CD4-positive, alpha-beta T cell treated with Interferon alpha-2 for 1 hour (primary cell): ENCODE measurements around the gene C20orf204.
A peak's percentile ranks its signal among the peaks of the same experiment; 100 is the strongest.

Experiments
- DNase-seq, 2 donors: peaks; one replicate each; pipeline ENCODE4 v3.0.0-alpha.2; 2020 to 2022

C20orf204 gene

GRCh38 chr20:64072498-64073063 lies 36.6 kb downstream of the C20orf204 start:
- no peak for DNase-seq

GRCh38 chr20:64073476-64074183 lies 37.6 kb downstream of the C20orf204 start:
- no peak for DNase-seq

DNA sequence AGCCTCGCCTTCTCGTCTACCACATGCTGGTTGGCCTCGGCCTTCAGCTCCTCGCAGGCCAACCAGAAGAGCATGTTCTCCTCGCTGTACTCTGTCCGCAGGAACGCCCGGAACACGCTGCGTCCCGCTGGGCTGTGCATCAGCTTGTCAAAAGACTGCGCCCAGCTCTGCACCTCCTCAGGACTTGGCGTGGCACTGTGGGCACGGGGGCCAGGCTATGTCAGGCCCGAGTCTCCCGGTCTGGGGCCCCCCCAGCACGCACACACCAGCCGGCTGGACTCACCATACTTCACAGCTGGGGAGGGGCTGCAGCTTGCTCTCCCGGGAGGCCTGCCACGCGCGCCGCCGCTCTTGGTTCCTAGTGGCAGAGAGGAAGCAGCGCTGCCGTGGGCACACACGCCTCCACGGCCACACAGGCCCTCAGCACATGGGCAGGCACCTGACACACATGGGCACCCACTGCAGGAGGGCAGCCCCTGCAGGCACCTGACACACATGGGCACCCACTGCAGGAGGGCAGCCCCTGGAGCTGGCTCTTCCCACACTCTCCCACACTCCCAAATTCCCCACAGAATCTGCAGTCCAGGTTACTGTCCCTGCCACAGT lies 38.3 kb downstream of the C20orf204 start:
- DNase-seq = no peak

DNA sequence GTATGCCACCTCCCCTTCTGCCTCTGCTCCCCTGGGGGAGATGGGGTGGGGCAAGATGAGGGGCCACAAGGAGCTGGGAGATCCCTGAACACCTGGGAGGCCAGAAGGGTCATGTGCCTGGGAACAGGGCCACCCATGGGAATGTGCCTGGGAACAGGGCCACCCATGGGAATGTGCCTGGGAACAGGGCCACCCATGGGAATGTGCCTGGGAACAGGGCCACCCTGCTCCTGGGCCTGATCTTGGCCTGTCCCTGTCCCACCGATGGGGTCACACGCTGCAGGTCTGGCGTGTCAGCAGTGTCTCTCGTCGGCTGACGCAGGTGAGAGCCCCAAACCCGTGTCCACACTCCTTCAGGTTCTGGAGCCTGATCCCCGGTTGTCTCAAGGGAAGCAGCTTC lies 39.0 kb downstream of the C20orf204 start:
- DNase-seq = no peak

GRCh38 chr20:64075556-64075955 lies 39.6 kb downstream of the C20orf204 start:
- DNase-seq = no peak

GRCh38 chr20:64076061-64076997 lies 40.3 kb downstream of the C20orf204 start:
- no peak for DNase-seq

DNA sequence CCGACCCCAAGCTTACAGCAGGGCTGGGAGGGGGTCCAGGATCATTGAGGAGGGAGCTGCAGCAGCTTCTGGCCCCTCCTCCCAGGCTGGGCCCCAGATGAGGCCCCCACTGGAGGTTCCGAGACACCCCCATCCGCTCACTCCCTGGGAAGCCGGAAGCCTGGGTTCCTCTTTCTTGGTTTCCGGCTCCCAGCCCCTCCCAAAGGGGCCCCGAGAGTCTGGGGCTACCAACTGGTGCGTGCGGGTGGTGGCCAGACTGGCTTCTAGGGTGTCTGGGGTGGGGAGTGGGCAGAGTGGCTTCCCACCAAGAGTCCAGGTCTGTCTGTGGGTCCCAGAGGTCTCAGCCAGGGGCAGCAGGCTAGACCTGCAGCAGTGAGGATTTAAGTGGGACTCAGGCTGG lies 41.1 kb downstream of the C20orf204 start:
- DNase-seq = peak; percentile 44

GRCh38 chr20:64077541-64077875 lies 41.5 kb downstream of the C20orf204 start:
- no peak for DNase-seq

DNA sequence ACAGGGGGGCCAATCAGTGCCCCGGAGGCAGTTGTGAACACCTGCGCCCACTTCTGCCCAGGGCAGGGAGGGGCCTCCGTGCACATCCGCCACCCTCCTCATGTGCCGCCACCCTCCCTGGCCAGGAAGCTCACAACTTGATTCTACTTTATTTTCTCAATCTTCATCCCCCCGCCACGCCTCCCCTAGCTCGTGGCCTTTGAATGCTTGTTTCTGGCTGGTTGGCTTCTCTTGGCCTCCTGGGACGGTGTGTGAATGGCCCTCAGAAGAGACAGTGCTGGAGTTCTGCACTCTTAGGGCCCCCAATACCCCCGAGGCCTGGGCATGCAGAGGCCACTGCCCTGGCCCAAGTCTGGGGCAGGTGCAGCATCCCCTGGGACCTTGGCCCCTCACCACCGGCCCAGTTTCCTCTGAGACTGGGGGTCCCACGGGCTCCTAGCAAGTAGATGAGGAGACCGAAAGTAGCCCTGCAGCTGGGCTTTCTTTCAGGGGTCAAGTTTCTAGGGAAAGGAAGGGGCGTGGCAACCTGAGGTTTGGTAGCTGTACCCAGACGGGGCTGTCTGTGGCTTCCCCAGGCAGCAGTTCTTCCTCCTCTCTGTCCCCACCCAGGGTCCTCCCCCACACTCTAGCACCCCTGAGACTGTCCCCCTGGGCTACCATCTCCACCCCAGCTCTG lies 42.0 kb downstream of the C20orf204 start:
- peak; percentile 63 to 67 for DNase-seq

GRCh38 chr20:64078934-64079272 lies 42.9 kb downstream of the C20orf204 start:
- DNase-seq = no peak

DNA sequence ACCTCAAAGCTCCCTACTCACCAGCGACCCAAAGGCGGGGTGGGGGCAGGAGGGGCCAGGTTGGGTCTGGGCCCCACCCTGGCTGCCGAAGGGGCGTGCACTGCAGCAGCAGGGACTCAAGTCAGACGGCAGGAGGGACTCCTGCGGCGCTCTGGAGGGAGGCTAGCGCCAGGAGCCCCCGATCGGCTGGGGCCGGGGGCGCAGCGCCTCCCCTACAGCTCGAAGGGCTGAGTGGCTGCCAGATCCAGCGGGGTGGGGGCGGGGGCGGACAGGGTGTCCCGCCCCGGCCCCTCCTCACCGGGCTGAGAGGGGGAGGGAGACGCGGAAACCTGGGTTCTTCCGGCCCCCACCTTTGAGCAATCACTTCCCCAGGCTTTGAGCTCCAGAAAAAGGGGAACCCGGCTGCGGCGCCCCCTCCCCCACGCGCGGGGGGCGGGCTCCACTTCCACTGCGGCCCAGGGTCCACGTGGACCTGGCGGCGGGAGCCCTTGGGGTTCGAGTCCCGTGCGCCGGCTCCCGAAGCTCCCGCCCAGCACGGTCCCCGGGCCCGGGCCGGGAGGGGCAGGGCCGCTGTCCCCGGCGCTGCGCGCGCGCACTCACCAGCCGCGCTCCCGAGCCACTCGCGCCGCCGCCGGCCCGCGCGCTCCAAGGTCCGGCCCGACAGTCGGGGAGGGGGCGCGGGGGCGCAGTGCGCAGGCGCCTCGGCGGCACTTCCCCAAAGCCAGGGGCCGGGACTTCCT lies 43.5 kb downstream of the C20orf204 start, which contains the start of gene RGS19:
TSS of gene RGS19 (minus strand) at position 246 of the 740 bp plus-strand sequence. CDS start 2,632 bp downstream, outside the sequence.
- DNase-seq = peak; percentile 78 to 86

DNA sequence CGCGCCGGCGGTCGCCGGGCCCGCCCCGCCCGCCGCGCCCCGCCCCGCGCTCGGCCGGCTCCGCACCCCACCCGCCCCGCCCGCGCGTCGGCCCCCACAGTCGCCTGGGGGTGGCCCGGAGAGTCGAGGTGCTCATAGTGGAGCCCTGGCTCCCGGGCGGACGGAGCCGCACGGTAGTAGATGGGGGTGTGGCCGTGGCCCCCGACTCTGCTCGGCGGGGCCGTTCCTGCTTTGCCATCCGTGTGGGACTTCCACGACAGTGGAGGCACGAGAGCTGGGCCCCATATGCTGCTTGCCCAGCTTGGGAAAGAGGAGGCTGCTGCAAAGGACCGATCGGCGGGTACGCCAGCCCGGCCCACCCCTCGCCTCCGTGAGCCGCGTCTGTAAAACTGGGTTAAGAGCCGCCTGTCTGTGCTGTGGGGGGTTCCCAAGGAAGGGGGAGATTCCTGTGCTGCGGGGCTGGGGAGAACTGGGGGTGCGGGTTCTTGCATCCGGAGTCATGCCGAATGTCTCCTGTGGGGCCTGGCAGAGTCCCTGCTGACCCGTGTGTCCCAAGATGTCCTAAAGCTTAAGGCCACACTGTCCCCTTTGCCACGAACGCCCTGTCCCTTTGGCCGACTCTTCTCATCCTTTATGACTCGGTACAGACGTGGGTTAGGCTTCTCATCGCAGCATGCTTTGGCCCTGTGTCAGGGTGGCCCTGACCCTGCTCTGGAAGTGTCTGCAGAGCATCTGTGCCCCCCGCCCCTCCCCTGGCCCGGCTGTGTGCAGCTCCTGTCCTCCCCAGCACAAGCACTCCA lies 44.2 kb downstream of the C20orf204 start, which contains the start of gene OPRL1:
TSS of gene OPRL1 (plus strand) at position 70 of the 800 bp plus-strand sequence. CDS start 12,639 bp downstream, outside the sequence.
- DNase-seq = peak; percentile 31 to 52

DNA sequence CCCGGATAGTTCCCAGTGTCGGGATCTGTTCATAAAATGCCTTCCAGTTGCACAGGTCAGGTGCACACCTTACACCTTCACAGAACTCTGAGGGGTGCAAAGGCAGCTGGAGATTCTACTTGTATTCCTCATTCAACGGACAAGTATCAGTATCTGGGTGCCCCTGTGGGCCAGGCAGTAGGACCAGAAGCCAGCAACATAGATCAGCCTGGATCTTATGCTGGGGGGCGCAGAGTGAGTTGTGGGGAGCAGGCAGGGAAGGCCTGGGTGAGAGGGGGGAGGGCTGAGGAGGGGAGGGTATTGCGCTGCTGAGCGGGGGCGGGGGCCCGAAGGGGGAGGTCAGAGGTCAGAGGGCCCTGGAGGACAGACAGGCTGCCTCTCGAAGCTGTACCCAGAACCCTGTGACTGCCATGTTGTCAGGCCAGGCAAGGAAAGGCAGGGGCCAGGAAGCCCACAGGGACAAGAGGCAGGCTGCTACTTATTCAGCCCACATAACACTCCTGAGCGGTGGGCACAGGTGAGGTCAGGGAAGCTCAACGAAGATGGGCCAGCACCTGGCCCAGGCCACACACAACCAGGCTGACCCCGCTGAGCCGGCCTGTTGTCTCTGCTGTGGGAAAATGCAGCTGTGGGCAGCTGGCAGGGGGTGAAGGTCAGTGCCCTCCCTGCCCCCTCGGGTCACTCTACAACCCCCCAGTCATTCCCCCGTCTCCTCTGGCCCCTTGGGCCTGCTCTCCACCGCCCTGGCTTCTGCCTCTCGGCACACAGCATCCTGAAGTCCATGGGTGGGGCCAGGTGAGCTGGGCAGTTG lies 45.0 kb downstream of the C20orf204 start:
- DNase-seq = no peak

DNA sequence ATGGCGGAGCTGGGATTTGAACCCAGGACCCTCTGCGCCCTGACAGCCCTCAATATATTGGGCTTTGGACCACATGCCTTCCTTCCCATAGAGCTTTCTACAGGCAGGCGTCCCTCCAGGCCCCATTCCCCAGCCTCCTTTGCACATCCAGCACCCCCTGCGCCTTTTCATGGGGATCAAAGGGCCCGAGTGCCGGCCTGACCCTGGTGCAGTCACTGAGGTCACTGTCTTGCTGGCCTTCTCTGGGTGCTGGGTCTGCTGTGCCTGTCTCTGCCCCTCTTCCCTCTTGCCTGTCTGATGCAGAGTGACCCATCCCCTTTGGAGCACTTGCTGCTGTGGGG lies 45.6 kb downstream of the C20orf204 start:
- DNase-seq = no peak

- DNase-seq = no peak
Measured at GRCh38 chr20:64082126-64082731, 46.2 kb downstream of the C20orf204 start.

- no peak for DNase-seq
Measured at GRCh38 chr20:64082820-64083377, 46.9 kb downstream of the C20orf204 start.

DNA sequence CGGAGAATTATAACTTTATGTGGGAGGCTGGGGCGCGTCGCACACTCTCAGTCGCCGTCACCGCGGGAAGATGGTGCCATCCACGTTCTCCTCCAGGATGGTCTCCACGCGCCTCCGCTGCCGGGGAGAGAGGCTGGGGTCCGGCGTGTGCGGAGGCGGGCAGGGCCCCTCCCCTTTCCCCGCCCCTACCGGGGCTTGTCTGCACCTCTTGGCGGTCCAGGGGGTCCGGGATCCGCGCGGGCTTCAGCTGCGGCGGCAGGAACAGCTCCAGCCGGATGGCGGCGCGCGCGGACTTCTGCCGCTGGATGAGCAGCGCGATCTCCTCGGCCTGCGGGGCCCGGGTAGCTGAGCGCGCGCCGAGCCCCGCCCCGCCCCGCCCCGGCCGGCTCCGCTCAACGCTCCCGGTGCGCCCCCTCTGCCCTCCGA lies 47.4 kb downstream of the C20orf204 start:
- peak; percentile 72 to 79 for DNase-seq

DNA sequence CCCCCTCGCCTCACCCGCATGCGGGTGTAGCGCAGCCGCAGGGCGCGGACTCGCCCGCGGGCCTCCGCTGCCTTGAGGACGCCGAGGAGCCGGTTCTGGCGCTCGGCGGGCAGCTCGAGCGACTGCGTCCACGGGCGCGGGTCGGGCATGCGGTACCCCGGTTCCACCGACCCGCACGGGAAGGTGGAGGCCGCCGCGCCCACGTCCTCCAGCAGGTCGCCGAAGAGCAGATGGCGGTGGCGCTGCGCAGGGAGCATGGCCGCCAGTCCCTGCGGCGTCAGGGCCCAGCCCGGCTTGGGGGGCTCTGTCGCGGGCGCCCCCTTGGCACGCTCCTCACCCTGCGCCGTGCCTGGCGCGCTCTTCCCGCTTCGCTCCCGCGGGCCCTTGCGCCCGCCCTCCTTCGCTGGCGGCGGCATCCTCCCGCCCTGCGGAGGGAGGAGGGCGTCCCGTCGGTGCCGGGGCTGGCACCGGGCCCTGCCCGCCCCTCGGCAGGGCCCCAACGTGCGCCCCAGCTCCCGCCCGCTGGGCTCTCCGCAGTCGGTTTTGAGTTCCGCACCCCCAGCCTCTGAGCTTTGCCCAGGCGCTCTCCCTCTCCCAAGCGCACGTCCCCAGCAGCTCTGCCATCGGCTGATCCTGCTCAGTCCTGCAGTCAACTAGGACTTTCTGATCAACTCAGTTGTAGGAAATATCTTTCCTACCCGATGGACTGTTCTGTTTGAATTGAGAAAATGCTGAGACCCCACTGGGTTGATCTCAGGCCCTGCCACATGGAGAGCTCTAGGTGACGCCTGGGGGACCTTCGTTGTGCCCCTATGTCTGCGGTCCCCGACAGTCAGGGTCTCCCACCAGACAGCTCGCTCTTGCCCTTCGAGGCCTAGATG lies 48.1 kb downstream of the C20orf204 start, which contains the start of gene LKAAEAR1:
TSS of gene LKAAEAR1 (minus strand) at position 595 of the 881 bp plus-strand sequence. CDS start at position 416, 179 bp downstream.
- no peak for DNase-seq
